ENCODE measurements around the gene AFDN.

Gene AFDN

DNA sequence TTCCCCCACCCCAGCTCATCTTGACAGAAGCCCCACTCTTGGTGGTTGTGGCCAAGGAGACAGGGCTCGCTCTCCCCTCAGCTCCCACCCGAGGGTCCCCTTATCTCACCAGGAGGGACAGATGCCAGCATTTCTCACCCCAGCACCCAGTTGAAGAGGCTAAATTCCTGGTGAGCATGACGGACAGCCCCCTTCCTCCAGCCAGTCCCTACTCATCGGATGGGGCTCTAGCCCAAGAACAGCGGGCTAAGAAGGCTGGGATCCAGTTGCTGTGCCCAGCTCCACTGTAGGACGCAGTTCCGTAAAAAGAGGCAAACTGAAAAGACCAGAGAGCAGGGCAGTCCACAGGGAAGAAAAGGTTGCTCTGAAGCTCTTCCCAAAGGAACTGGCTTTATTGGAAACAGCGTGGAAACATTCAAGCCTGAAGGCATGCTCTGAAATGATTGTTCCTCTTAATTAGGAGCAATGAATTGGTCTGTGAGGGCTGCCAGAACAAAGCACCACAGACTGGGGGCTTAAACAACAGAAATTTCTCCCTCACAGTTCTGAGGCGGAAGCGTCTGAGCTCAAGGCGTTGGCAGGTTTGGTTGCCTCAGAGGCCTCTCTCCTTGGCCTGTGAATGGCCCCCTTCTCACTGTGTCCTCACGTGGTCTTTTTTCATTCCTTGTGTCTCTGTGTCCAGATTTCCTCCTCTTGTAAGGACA is 152.9 kb downstream of the AFDN start:
- DNase-seq, result peak in 1 of 42 donors; percentile 14
- intact Hi-C loops (cut with DNase I), result no loop called here

DNA sequence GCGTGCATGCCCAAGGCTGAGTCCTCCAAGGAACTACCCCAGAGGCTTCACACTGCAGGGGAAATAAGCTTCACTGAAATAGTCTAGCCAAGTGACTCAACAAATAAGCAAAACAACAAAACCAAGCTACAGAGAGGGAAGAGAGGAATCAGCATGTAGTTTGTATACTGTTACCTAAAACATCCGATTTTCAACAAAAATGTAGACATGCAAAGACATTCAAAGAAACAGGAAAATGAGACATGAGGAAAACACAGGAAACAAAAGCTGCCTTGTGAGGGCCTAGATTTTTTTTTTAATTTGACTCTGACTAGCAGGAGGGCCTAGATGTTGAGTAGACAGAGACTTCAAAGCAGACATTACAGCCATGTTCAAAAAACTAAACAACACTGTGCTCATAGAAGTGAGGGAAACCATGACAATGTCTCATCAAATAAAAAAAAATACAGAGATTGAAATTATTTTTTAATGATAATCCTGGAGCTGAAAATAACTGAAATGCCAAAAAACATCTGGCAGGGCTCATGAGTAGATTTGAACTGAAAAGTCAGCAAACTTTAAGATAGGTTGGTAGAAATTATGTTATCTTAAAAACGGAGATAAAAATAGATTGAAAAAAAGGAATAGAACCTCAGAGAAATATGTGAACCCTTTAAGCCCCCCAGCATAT is 154.3 kb downstream of the AFDN start:
- intact Hi-C loops (cut with DNase I), result no loop called here
- no peak for DNase-seq

DNA sequence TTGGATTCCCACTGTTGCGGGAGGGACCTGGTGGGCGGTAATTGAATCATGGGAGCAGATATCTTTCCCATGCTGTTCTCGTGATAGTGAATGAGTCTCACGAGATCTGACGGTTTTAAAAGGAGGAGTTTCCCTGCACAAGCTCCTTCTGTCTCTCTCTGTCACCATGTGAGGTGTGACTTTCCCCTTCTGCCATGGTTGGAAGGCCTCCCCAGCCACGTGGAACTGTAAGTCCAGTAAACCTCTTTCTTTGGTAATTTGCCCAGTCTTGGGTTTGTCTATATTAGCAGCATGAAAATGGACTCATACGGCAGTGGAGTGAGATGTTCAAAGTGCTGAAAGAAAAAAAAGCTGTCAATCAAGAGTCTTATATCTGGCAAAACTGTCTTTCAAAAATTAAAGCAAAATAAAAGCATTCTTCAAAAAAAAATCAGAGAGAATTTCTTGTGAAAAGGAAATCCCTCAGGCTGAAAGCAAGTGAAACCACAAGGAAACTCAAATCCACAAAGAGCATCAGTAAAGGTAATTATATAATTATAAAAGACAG is 155.3 kb downstream of the AFDN start:
- intact Hi-C loops (cut with DNase I), result no loop called here

DNA sequence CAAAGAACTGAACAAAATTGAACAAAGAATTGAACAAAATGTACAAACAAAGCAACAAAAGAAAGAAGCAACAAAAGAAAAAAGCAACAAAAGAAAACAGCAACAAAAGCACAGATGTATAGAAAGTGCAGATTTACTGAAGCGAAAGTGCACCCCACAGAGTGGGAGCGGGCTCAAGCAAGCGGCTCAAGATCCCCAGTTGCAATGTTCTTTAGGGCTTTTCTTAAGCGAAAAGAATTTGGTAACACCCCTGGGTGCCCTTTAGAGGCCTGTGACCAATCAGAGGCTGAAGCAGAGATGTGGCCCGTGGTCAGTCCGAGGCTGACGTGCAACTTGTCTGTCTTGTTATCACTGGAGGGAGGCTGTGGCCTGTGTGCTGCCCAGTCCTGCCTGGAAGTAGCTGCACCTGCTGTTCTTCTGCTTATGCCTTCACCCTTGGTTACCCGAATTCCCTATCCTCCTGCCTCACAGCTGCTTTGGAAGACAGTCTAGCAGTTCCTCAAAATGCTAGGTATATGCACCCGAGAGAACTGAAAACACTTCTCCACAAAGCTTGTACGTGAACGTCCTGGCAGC is 157.5 kb downstream of the AFDN start:
- DNase-seq, result no peak
- intact Hi-C loops (cut with DNase I), result no loop called here

More for the DNA sequence above, 155.3 kb downstream of the AFDN start:
- no peak for DNase-seq

DNA sequence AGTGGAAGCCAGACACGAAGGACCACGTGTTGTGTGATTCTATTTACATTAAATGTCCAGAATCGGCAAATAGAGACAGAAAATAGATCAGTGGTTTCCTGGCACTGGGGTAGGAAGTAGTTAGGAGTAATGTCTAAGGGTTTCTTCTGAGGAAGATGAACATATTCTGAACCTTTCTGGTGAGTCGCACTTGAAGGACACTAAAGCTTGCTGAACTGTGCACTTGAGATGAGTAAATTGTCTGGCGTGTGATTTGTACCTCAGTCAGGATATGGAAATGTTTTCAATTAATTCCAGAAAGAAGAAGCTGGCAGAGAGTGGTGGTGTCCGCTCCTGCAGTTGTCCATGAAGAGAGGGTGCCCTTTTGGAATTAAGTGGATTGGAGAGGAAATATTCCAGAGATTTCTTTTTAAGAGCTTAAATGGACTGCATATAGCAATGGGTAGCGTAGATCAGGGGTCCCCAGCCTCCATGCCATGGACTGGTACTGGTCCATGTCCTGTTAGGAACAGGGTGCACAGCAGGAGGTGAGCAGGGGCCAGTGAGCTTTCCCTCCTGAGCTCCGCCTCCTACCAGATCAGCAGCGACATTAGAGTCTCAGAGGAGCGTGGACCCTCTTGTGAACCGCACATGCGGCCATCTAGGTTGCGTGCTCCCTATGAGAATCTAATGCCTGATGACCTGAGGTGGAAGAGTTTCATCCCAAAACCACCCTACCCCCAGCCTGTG is 158.3 kb downstream of the AFDN start:
- DNase-seq, result no peak
- intact Hi-C loops (cut with DNase I), result no loop called here

DNA sequence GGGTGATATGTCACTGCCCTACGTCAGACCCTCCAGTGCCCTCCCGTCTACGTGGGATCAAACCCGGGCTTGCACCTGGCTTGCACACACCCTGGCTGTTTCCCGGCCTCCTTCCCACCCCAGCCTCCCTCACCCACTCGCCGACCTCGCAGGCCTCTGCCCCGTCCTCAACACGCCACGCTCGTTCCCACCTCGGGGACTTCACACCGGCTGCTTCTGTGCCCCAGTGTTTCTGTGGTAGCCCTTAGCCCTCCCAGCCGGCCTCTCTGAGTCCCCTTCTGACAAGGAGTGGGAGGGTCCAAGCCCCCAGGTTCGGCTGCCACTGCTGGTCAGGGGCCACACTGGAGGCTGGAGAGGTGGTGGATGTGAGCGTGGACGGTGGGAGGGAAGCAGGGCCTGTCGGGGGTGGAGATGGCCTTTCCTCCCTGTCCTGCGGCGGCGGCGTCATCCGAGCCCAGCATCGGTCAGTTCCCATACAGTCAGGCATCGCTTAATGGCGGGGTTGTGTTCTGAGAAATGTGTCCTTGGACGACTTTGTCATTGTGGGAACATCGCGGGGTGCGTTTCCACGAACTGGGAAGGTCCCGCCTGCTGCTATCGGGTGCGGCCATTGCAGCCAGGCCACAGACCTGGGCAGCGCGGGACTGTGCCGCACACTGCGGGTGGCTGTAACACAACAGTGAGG is 159.3 kb downstream of the AFDN start:
- intact Hi-C loops (cut with DNase I), result no loop called here
- DNase-seq, result no peak

DNA sequence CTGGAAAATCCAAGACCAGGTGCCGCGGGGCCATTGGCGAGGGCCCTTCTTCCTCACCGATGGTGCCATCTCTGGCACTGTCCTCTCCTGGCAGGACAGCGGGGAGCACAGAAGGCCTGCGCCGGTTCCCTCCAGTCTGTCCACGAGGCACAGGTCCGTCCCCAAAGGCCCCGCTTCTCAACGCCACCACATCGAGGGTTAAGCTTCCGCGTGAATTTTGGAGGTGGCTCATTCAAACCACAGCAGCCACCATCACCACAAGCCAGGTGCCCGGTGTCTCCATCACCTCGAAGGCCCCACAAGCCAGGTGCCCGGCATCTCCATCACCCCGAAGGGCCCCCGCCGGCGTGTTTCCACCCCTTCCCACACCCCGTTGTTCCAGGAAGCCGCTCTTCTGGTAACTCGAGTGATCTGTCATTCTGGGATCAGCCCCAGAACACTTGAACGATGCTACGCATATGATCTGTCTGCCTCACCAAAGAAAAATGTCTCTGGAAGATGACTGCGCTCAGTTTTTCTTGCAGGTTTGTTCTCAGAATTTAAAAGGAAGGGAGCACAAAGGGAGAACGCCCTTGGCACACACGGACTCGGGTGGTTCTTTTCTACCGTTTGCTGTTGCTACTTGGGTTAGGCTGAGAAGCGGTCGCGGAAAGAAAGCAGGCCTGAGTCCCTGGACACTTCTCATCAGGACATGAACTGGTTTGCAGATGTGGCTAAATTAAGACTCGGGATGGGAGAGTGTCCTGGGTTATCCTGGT is 160.9 kb downstream of the AFDN start:
- intact Hi-C loops (cut with DNase I), result no loop called here
- peak in 1 of 42 donors; percentile 13 for DNase-seq

DNA sequence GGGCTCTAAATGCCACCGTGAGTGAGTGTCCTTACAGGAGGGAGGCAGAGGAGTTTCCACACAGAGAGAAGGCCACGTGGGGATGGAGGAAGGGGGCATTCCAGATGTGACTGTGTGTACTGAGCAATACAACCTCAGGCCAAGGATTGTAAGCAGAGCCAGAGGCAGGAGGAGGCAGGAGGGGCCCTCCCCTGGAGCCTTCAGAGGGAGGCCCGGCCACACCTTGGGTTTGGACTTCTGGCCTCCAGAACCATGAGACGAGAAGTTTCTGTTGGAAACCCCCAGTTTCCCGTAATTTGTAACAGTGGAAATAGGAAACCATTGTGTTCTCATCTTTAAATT is 161.4 kb downstream of the AFDN start:
- DNase-seq, result peak in 1 of 42 donors; percentile 22
- intact Hi-C loops (cut with DNase I), result no loop called here

DNA sequence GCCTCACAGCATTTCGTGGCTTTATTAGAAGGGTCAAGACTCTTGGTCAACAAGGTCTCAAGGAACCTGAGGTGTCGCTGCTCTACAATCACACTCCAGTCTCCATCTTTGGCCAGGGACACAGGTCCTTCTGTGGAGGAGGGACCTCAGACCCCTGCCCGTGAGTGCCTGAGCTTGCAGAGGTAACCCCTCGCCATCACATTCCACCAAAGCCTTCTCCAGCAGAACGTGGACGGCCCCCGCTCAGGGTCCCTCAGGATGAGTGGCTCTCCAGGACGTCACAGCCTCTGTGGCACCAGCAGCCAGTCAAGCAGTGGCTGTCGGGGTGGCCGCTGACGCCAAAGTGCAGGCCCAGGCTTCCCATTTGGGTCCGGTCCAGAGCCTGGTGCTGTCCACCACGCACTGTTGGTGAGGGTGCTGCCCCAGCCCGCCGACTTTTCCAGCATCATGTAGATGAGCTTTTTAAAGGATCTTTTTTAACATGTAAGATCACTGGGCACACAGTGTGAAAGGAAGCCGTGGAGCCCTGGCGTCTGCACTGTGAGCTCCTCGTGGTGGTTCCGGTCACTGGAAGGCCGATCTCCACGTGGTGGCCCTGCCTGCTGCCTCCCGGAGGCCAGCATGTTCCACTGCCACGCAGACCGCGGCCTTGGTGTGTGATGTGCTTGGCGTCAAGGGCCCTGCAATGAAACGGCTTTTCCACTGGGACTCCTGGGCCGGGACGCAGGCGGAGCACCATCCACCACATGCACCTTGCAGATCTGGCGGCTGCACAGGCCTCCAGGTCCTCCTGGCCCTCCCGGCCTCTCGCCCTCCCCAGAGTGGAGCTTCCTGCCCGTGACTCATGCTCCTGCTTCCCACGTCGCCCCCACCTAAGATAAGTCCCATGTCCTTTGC is 162.5 kb downstream of the AFDN start:
- peak in 1 of 42 donors; percentile 29 for DNase-seq

DNA sequence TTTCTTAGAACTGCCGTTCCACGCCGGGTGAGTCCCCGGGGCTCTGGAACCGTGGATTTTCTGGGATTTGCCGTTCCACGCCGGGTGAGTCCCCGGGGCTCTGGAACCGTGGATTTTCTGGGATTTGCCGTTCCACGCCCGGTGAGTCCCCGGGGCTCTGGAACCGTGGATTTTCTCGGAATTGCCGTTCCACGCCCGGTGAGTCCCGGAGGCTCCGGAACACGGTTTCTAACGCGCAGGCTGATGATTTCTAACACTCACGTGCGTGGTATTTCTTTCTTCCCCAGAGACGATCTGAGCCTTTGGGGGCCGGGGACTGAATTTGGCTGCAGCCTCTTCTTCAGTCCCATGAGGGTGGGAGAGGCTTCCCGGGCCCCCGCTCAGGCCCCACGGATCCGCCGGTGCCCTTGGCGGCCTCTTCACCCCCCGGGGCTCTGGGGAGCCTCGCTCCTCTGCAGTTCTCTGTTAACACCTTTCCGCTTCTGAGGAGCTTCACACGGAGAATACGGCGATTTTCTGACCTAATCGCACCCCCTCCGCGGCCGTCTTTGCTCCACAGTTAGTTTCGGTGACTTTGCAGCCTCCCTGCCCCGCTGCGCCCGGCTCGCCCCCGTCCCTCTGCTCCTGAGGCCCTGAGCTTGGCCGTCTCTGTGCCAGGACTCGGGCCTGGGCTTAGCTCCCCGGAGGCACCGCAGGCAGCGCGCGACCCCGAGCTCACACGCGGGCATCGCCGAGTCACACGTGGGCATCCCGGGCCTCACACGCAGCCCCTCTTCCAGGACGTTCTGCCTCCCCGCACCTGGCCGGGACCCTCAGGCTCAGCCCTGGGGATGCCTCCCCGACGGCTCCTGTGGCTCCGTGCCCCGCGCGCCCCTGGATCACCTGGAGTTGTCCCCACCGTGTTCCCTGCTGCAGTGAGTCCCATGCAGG is 163.6 kb downstream of the AFDN start:
- intact Hi-C loops (cut with DNase I), result no loop called here
- DNase-seq, result peak in 1 of 42 donors; percentile 36

More for the DNA sequence above, 162.5 kb downstream of the AFDN start:
- intact Hi-C loops (cut with DNase I), result no loop called here

DNA sequence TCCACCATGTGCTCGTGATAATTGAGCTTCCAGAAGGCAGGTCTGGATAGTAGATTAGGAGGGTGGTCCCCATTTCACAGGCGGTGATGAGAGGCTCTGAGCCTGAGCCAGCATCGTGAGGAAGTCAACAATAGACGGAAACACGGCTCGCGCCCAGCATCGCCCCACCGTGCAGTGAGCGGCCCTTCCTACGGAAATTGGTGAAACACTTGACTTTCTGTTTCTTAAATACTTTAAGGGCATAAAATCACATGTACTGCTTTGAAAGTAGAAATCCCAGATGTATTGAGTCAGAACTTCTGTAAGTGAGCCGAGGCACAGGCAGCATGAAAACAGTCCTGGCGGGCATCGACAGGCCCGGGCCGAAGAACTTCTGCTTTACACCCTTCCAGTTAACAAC is 166.5 kb downstream of the AFDN start:
- intact Hi-C loops (cut with DNase I), result no loop called here
- peak in 1 of 42 donors; percentile 32 for DNase-seq

DNA sequence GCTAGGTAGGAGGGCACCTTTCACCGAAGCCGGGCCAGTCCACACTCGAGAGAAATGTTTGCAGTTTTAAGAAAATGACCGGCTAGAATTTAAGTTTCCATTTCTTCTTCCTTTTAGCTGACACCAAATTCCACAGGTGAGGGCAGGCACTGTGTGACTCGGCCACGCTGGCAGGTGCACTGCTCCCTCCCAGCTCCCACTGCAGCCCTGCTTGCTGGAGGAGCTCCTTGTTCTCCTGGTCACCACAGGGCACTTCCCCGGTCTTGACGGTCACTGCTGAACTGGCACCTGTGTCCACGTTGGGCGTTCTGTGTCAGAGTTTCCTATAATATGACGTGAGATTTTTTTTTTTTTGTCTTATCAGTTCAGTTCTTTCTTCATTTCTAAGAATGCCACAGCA is 167.1 kb downstream of the AFDN start:
- intact Hi-C loops (cut with DNase I), result no loop called here

DNA sequence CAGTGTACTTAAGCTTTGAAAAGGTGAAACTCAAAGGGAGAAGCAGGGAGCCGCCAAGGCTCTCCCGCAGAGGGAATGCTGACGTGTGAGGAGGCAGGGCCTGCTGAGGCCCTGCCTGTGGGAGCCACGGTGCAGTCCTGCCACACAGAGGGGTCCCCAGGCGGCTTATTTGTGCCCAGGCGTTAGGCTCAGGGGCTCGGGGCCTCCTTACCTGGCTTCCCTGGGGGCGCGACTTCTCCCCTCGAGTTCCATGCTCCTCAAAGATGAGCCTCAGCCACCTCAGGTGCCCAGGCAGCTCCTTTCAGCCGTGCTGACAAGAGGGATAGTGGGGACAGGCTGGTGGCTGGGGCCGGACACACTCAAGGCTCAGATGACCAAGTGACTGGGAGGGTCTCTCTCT is 168.6 kb downstream of the AFDN start:
- DNase-seq, result peak in 1 of 42 donors; percentile 31
- intact Hi-C loops (cut with DNase I), result no loop called here

More for the DNA sequence above, 167.1 kb downstream of the AFDN start:
- peak in 1 of 42 donors; percentile 38 for DNase-seq

DNA sequence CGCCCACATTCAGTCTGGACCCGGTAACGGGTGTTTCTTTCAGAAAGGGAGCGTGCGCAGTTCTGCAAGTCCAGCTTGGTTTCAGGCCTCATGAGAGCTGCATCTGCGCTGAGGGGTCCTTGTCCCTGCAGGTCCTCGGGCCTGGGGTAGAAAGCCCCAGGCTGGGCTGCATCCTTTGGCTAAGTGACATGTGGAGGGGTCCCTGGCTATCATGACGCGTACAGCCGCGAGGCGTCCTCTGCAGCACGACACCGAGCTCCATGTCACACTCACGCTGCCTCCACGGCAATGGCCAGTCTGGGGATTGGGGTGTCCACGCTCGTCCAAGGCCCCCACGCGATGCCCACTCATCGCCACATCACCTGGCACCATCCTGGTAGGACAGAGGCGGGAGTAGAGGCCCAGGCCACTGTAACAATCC is 169.0 kb downstream of the AFDN start:
- intact Hi-C loops (cut with DNase I), result no loop called here
- no peak for DNase-seq

DNA sequence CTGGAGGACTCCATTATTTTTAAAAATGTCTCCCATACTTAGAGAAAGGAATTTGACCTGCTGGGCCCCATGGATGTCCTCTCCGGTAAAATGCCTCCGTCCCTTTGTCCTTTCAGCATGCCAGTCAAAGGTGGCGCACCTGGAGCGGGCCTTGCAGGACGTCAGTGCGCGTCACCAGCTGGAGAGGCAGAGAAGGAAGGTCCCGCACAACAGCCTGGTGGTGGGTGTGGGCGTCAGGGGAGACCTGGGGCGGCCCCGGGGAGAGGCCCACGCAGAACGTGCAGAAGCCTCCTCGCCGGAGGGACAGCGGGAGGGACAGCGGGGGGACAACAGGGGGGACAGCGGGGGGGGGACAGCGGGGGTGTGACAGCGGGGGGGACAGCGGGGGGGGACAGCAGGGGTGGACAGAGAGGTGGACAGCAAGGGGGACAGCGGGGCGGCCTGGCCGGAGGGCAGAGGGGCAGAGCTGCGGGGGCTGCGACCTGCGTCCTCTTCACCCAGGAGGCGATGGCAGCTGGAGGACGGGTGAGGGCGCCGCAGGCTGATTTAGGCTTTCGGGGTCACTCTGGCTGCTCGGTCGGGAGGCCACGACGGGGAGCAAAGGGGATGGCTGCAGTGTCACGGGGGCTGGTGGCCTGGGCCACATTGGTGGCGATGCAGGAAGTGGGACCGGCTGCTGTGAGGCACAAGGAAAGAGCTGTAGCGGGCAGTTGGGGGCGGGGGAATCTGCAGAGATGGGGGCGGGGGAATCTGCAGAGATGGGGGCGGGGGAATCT is 169.9 kb downstream of the AFDN start:
- DNase-seq, result peak in 13 of 42 donors; percentile 11 to 78 (median 35)
- intact Hi-C loops (cut with DNase I), result no loop called here

All from head of caudate nucleus (tissue), 42 donors.